H1 (cell line): ENCODE data around the gene NPHP4. TPM values are rescaled to one million over a fixed set of nuclear protein-coding genes. Genes with fewer than 3 reads are reported as not detected.

Experiments
- E2F6 ChIP-seq: IDR thresholded peaks from 2 replicates; pipeline ENCODE4 v1.6.1; 2012; ENCODE audit warnings: inconsistent platforms
- RXRA ChIP-seq: IDR thresholded peaks from 2 replicates; pipeline ENCODE4 v1.6.1; 2011; ENCODE audit warnings: low read depth, mild to moderate bottlenecking, low read length, moderate library complexity; ENCODE audit not compliant: insufficient read depth
- polyA plus RNA-seq, 7 experiments: library from polyadenylated mRNA; depleted of rRNA in 3 of 7; stranded (reverse) in 5 of 7; unstranded in 2 of 7; fragments of >200 nt in 5 of 7; fragments of 200-250 nt in 2 of 7; gene quantifications; 1 replicate in 5 of 7; 2 replicates in 1 of 7; 4 replicates in 1 of 7; pipeline versions ENCODE4 v1.2.1 to v1.2.3, GENCODE V29; 2011 to 2013; ENCODE audit warnings: missing spikeins in 2 of 7, mixed read lengths in 2 of 7
- total RNA-seq: library from RNA; stranded (reverse); fragmentation: NEBNext Ultra II Directional; extraction: Animal tissue kit (Norgen Biotek cat#: 25700); gene quantifications from 2 replicates; pipeline ENCODE4 v1.2.1, GENCODE V29; 2021

Gene NPHP4
- total and polyA plus RNA-seq, 2 of the 8 experiments (the other 6 are each of a cell fraction or from before 2014, with no cell fraction given), result 5.8 to 14.0 TPM

GRCh38 chr1:5833911-5834310 lies 158.3 kb downstream of the NPHP4 start (continued):
- TF ChIP-seq RXRA (no peak), E2F6 (no peak)
